Common myeloid progenitor, CD34-positive (primary cell): ENCODE results near the gene TMEM120B.
"Not testable (repeated sequence)": the region's sequence is repeated elsewhere in the genome, so short reads cannot be mapped to it uniquely, and the experiment has no call there.

ENCODE experiments used
- CTCF ChIA-PET: fragments of 350-600 bp; sonication (Branson Sonifier 250); formaldehyde crosslinking; loops from one replicate; lab custom pipeline; 2021; ENCODE audit warnings: antibody characterized with exemption; lab: Charles Lee
- POLR2A ChIA-PET: fragments of 350-600 bp; sonication (Branson Sonifier 250); formaldehyde crosslinking; loops from one replicate; lab custom pipeline; 2021; ENCODE audit warnings: antibody characterized with exemption; lab: Charles Lee
- DNase-seq, 3 donors: peaks; one replicate each; pipeline versions ENCODE4 v3.0.0 to v3.0.0-alpha.2; 2013
- H3K27ac ChIP-seq, 2 experiments: 1 replicate in 1 of 2; 2 replicates in 1 of 2; pipeline ENCODE4 v1.7.0; 2013; ENCODE audit warnings: inconsistent platforms in 2 of 2, low read length in 2 of 2, mild to moderate bottlenecking in 2 of 2, low read depth in 1 of 2, moderate library complexity in 1 of 2; ENCODE audit not compliant: severe bottlenecking in 2 of 2, insufficient read depth in 1 of 2, poor library complexity in 1 of 2
- H3K27me3 ChIP-seq, 5 experiments: replicated peaks in 2 of 5; 1 replicate in 3 of 5; 2 replicates in 2 of 5; pipeline versions ENCODE4 v1.6.1 to v1.7.0; 2013; ENCODE audit warnings: low read length in 4 of 5, mild to moderate bottlenecking in 2 of 5, moderate library complexity in 2 of 5, inconsistent platforms in 1 of 5; ENCODE audit not compliant: insufficient read depth in 5 of 5, control insufficient read depth in 4 of 5
- H3K36me3 ChIP-seq, 4 experiments: 1 replicate in 2 of 4; 2 replicates in 2 of 4; pipeline versions ENCODE4 v1.6.1 to v1.7.0; 2013; ENCODE audit warnings: low read length in 3 of 4, control low read depth in 1 of 4, mild to moderate bottlenecking in 1 of 4; ENCODE audit not compliant: control insufficient read depth in 4 of 4, insufficient read depth in 4 of 4
- H3K4me1 ChIP-seq, 4 experiments: 1 replicate in 3 of 4; 2 replicates in 1 of 4; pipeline versions ENCODE4 v1.6.1 to v1.7.1; 2013; ENCODE audit warnings: low read length in 3 of 4, mild to moderate bottlenecking in 3 of 4, control low read depth in 1 of 4, inconsistent platforms in 1 of 4, moderate library complexity in 1 of 4; ENCODE audit not compliant: control insufficient read depth in 4 of 4, insufficient read depth in 4 of 4; ENCODE audit errors: control extremely low read depth in 1 of 4
- H3K4me3 ChIP-seq, 7 experiments: 1 replicate in 4 of 7; 2 replicates in 3 of 7; pipeline versions ENCODE4 v1.5.1 to v1.7.0; 2013; ENCODE audit warnings: mild to moderate bottlenecking in 7 of 7, low read length in 6 of 7, moderate library complexity in 6 of 7, inconsistent platforms in 2 of 7, low read depth in 2 of 7, control low read depth in 1 of 7; ENCODE audit not compliant: insufficient read depth in 4 of 7, control insufficient read depth in 1 of 7; ENCODE audit errors: extremely low read depth in 1 of 7
- H3K9me3 ChIP-seq, 5 experiments: 1 replicate in 4 of 5; 2 replicates in 1 of 5; pipeline versions ENCODE4 v1.6.1 to v1.7.1; 2013; ENCODE audit warnings: low read length in 4 of 5, mild to moderate bottlenecking in 2 of 5, inconsistent platforms in 1 of 5, low read depth in 1 of 5, moderate library complexity in 1 of 5; ENCODE audit not compliant: control insufficient read depth in 4 of 5, insufficient read depth in 2 of 5; ENCODE audit errors: control extremely low read depth in 1 of 5
- WGBS: methylation state at CpG from one replicate; pipeline ENCODE4 v1.1.5; 2013; ENCODE audit not compliant: insufficient coverage; 5-methylcytosine and 5-hydroxymethylcytosine counted together

The TMEM120B gene

GRCh38 chr12:121713793-121714192 lies 1.2 kb downstream of the TMEM120B start:
- 73% methylated on average over 6 of the region's 6 CpGs for WGBS
- Histone ChIP-seq H3K36me3 (peaks cover 0 to 8% (median 3%) of the 10 kb centered on the region in 4 experiments), H3K9me3 (no peaks in the 10 kb centered on the region), H3K27ac (no peak overlapping the region), H3K27me3 (no peaks in the 10 kb centered on the region), H3K4me1 (peaks cover 3 to 29% (median 18%) of the 10 kb centered on the region in 4 experiments), H3K4me3 (peak overlapping the region in 4 of 7 experiments; percentile 71 to 92 (median 91))
- POLR2A ChIA-PET = no interaction called here
- CTCF ChIA-PET = interaction anchor here (1.4 to 1.9 kb wide), 2 partner anchors 12 to 16 kb away, joined by 5 to 6 read pairs; no protein-coding TSS in a partner anchor
- DNase-seq = no peak

- CTCF ChIA-PET = interaction anchor here (0.8 to 1.9 kb wide), 5 partner anchors 14 to 59 kb away, joined by 3 to 6 read pairs (median 3); no protein-coding TSS in a partner anchor
- H3K4me3 ChIP-seq, H3K27me3 ChIP-seq, H3K36me3 ChIP-seq, H3K9me3 ChIP-seq, H3K27ac ChIP-seq, DNase-seq, POLR2A ChIA-PET: not testable (repeated sequence)
- peaks cover 3 to 25% (median 16%) of the 10 kb centered on the region in 4 experiments for H3K4me1 ChIP-seq
- 98% methylated on average over 6 of the region's 7 CpGs for WGBS
These were observed 2.5 kb downstream of the TMEM120B start for GRCh38 chr12:121715055-121715454.

GRCh38 chr12:121715862-121716435 lies 3.4 kb downstream of the TMEM120B start:
- CTCF ChIA-PET = interaction anchor here (0.8 to 1.7 kb wide), 3 partner anchors 14 to 58 kb away, joined by 3 to 6 read pairs (median 3); no protein-coding TSS in a partner anchor
- H3K4me1 ChIP-seq = peaks cover 3 to 25% (median 16%) of the 10 kb centered on the region in 4 experiments

DNA sequence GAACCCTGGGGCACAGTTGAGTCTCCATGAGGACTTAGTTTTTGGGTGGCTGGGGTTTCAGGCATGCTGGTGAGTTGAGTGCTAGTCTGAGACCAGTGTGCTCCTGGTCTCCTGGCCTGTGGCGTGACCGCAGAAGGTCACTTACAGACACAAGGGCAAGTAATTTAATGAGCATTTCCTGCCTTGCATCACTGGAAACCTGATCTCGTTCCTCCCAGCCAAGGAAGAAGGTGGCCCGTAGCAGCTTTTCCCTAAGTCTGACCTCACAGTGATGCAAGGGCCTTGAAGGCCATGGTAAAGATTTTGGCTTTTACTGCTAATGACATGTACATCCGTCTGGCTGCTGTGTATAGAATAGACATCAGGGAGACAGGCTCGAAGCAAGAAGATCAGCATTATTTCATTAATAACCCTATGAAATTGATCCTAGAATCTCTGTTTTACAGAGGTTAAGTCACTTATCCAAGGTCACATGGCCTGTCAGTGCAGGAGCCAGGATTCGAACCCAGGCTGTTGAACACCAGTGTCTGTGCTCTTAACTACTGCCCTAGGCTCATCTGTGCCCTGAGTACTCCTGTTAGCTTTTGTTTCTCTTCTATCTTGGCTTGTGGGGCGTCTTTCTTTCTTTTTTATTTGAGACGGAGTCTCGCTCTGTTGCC lies 4.6 kb downstream of the TMEM120B start:
- H3K27ac ChIP-seq = no peak overlapping the region
- CTCF ChIA-PET = no interaction called here
- WGBS = 97% methylated on average over 6 of the region's 10 CpGs
- H3K9me3 ChIP-seq = no peaks in the 10 kb centered on the region
- H3K4me3 ChIP-seq = no peak overlapping the region
- POLR2A ChIA-PET = no interaction called here
- DNase-seq = no peak
- H3K27me3 ChIP-seq = no peaks in the 10 kb centered on the region
- peaks cover 0 to 16% (median 13%) of the 10 kb centered on the region in 4 experiments for H3K4me1 ChIP-seq
- H3K36me3 ChIP-seq = peaks cover 0 to 10% (median 3%) of the 10 kb centered on the region in 4 experiments

More at GRCh38 chr12:121715862-121716435, 3.4 kb downstream of the TMEM120B start:
- no peaks in the 10 kb centered on the region for H3K27me3 ChIP-seq
- no peak overlapping the region for H3K4me3 ChIP-seq
- H3K27ac ChIP-seq = no peak overlapping the region
- H3K9me3 ChIP-seq = no peaks in the 10 kb centered on the region
- WGBS = 100% methylated on average over 2 of the region's 6 CpGs
- no peak for DNase-seq
- POLR2A ChIA-PET = no interaction called here
- peaks cover 0 to 10% (median 3%) of the 10 kb centered on the region in 4 experiments for H3K36me3 ChIP-seq

DNA sequence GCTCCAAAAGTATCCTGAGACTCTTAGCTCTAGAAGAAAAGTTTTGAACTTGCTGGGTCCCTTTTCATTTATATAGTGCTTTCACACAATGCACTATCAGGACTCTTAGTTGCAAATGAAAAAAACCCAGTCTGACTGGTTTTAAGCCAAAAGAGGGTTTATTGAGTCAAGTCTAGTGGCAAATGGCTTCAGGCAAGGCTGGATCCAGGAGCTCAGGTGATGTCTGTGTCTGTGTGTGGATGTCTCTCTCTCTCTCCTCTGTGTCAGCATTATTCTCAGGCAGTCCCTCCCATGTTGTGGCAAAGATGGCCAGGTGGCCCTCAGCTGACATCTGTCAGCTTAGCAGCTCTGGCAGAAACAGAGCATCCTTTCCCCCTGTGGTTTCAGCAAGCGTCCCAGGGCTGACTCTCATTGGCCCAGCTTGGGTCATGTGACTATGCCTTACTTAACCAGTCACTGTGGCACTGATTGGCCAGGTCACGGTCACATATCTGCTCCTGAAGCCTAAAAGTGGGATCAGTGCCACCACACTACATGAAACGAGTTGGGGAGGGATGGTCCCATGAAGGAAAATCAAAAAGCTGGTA lies 6.2 kb downstream of the TMEM120B start:
- H3K4me3 ChIP-seq = no peak overlapping the region
- ChIA-PET CTCF (interaction anchor here (0.7 to 1.3 kb wide), 4 partner anchors 10 to 76 kb away, joined by 3 read pairs; no protein-coding TSS in a partner anchor), POLR2A (no interaction called here)
- 94% methylated on average over 2 of the region's 3 CpGs for WGBS
- H3K4me1 ChIP-seq = peaks cover 0 to 6% (median 3%) of the 10 kb centered on the region in 4 experiments
- DNase-seq = no peak
- H3K27ac ChIP-seq = no peak overlapping the region
- H3K27me3 ChIP-seq = no peaks in the 10 kb centered on the region
- H3K36me3 ChIP-seq = peaks cover 0 to 10% (median 3%) of the 10 kb centered on the region in 4 experiments
- no peaks in the 10 kb centered on the region for H3K9me3 ChIP-seq

GRCh38 chr12:121719926-121720414 lies 7.4 kb downstream of the TMEM120B start:
- POLR2A ChIA-PET = no interaction called here

More at GRCh38 chr12:121719926-121720414, 7.4 kb downstream of the TMEM120B start:
- Histone ChIP-seq H3K4me1 (no peaks in the 10 kb centered on the region), H3K4me3 (no peak overlapping the region), H3K36me3 (peaks cover 0 to 10% (median 3%) of the 10 kb centered on the region in 4 experiments), H3K27me3 (no peaks in the 10 kb centered on the region), H3K9me3 (no peaks in the 10 kb centered on the region), H3K27ac (no peak overlapping the region)
- DNase-seq = no peak
- CTCF ChIA-PET = interaction anchor here (0.9 to 1.5 kb wide), 5 partner anchors 9 to 53 kb away, joined by 3 to 5 read pairs (median 3); no protein-coding TSS in a partner anchor
- 95% methylated on average over 10 of the region's 14 CpGs for WGBS
